GM12878 (cell line): ENCODE results near the gene DLEC1.

ENCODE experiments used
- FOS ChIP-seq: IDR thresholded peaks from 3 replicates; pipeline ENCODE4 v1.6.1; 2011; ENCODE audit warnings: borderline replicate concordance; ENCODE audit not compliant: insufficient read length; ENCODE audit errors: extremely low read depth
- NFYB ChIP-seq: IDR thresholded peaks from 2 replicates; pipeline ENCODE4 v1.6.1; 2011; ENCODE audit warnings: low read depth, mild to moderate bottlenecking, low read length, improper control_type of control experiment, moderate library complexity; ENCODE audit not compliant: insufficient read depth
- NR2F1 ChIP-seq: fragments of 450-650 bp; conservative IDR thresholded peaks from 2 replicates; pipeline ENCODE4 v1.6.1; 2017; ENCODE audit warnings: mild to moderate bottlenecking
- RELA ChIP-seq: fragments of 450-650 bp; IDR thresholded peaks from 2 replicates; pipeline ENCODE4 v1.8.0; 2014; ENCODE audit warnings: borderline replicate concordance; ENCODE audit not compliant: partially characterized antibody
- SIX5 ChIP-seq: IDR thresholded peaks from 2 replicates; pipeline ENCODE4 v1.6.1; 2011; ENCODE audit warnings: mild to moderate bottlenecking, low read depth, low read length, moderate library complexity; ENCODE audit not compliant: severe bottlenecking
- SMAD1 ChIP-seq: fragments of 450-650 bp; IDR thresholded peaks from 2 replicates; pipeline ENCODE4 v1.6.1; 2018; ENCODE audit warnings: mild to moderate bottlenecking, low read depth; ENCODE audit not compliant: partially characterized antibody
- ZNF274 ChIP-seq: IDR thresholded peaks from one replicate; pipeline ENCODE4 v1.8.0; 2011; ENCODE audit not compliant: insufficient read length, insufficient read depth
- TF ChIP-seq, protein P1 (sequence below): IDR thresholded peaks from 2 replicates; pipeline ENCODE4 v1.6.1; 2011; ENCODE audit warnings: low read depth, low read length, improper control_type of control experiment, borderline replicate concordance
- TF ChIP-seq, protein P2 (sequence below), 3 experiments: IDR thresholded peaks in 2 of 3; conservative IDR thresholded peaks in 1 of 3; 2 replicates each; pipeline ENCODE4 v1.5.1; 2011; ENCODE audit warnings: low read depth in 3 of 3, low read length in 3 of 3, mild to moderate bottlenecking in 3 of 3, control low read depth in 2 of 3, moderate library complexity in 2 of 3, inconsistent platforms in 1 of 3, mixed read lengths in 1 of 3; ENCODE audit not compliant: control insufficient read depth in 2 of 3, insufficient read depth in 1 of 3; ENCODE audit errors: extremely low read depth in 1 of 3
- TF ChIP-seq, protein P3 (sequence below): IDR thresholded peaks from 2 replicates; pipeline ENCODE4 v1.6.1; 2012; ENCODE audit warnings: mild to moderate bottlenecking, low read depth, low read length

DNA sequence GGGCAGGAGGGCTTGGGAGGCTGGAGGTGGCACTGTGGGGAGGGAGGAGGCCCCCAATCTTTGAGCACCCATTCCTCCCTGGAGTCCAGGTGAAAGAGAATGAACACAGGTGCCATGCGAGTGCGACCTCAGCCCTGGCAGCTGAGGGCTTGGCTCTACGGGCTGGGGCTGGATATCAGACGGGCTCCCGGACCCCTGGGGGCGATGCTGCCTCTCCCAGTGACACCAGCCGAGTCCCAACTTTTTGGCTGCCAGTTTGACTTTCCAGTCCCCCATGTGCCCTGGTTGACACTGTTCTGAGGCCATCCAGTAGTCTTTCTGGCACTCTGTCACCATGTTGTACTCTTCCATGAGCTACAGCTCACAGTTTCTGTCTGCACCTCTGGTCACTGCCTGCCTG, 47.2 kb upstream of the DLEC1 start:
- TF ChIP-seq NFYB (no peak), NR2F1 (no peak), FOS (no peak), SIX5 (no peak), RELA (no peak), SMAD1 (no peak), ZNF274 (no peak)
- TF ChIP-seq, protein P1, sequence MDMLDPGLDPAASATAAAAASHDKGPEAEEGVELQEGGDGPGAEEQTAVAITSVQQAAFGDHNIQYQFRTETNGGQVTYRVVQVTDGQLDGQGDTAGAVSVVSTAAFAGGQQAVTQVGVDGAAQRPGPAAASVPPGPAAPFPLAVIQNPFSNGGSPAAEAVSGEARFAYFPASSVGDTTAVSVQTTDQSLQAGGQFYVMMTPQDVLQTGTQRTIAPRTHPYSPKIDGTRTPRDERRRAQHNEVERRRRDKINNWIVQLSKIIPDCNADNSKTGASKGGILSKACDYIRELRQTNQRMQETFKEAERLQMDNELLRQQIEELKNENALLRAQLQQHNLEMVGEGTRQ: no peak
- TF ChIP-seq, protein P2, sequence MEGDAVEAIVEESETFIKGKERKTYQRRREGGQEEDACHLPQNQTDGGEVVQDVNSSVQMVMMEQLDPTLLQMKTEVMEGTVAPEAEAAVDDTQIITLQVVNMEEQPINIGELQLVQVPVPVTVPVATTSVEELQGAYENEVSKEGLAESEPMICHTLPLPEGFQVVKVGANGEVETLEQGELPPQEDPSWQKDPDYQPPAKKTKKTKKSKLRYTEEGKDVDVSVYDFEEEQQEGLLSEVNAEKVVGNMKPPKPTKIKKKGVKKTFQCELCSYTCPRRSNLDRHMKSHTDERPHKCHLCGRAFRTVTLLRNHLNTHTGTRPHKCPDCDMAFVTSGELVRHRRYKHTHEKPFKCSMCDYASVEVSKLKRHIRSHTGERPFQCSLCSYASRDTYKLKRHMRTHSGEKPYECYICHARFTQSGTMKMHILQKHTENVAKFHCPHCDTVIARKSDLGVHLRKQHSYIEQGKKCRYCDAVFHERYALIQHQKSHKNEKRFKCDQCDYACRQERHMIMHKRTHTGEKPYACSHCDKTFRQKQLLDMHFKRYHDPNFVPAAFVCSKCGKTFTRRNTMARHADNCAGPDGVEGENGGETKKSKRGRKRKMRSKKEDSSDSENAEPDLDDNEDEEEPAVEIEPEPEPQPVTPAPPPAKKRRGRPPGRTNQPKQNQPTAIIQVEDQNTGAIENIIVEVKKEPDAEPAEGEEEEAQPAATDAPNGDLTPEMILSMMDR (IDR thresholded peaks at IDR 0.05 in 2 of 3, conservative IDR thresholded peaks at IDR 0.05 in 1 of 3; ENCODE audit: control insufficient read depth in 2 of 3, extremely low read depth in 1 of 3, insufficient read depth in 1 of 3, low read depth in 3 of 3, low read length in 3 of 3): no peak
- TF ChIP-seq, protein P3, sequence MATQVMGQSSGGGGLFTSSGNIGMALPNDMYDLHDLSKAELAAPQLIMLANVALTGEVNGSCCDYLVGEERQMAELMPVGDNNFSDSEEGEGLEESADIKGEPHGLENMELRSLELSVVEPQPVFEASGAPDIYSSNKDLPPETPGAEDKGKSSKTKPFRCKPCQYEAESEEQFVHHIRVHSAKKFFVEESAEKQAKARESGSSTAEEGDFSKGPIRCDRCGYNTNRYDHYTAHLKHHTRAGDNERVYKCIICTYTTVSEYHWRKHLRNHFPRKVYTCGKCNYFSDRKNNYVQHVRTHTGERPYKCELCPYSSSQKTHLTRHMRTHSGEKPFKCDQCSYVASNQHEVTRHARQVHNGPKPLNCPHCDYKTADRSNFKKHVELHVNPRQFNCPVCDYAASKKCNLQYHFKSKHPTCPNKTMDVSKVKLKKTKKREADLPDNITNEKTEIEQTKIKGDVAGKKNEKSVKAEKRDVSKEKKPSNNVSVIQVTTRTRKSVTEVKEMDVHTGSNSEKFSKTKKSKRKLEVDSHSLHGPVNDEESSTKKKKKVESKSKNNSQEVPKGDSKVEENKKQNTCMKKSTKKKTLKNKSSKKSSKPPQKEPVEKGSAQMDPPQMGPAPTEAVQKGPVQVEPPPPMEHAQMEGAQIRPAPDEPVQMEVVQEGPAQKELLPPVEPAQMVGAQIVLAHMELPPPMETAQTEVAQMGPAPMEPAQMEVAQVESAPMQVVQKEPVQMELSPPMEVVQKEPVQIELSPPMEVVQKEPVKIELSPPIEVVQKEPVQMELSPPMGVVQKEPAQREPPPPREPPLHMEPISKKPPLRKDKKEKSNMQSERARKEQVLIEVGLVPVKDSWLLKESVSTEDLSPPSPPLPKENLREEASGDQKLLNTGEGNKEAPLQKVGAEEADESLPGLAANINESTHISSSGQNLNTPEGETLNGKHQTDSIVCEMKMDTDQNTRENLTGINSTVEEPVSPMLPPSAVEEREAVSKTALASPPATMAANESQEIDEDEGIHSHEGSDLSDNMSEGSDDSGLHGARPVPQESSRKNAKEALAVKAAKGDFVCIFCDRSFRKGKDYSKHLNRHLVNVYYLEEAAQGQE: no peak
